Cerebellar nuclear complex (tissue), 1 donor: ENCODE measurements around the gene TRPT1.
"Not testable (repeated sequence)": the region's sequence is repeated elsewhere in the genome, so short reads cannot be mapped to it uniquely, and the experiment has no call there.

Experiments
- DNase-seq, 2 experiments: peaks; one replicate each; lab custom pipeline; 2025; lab: John Stamatoyannopoulos, UW

TRPT1 gene

DNA sequence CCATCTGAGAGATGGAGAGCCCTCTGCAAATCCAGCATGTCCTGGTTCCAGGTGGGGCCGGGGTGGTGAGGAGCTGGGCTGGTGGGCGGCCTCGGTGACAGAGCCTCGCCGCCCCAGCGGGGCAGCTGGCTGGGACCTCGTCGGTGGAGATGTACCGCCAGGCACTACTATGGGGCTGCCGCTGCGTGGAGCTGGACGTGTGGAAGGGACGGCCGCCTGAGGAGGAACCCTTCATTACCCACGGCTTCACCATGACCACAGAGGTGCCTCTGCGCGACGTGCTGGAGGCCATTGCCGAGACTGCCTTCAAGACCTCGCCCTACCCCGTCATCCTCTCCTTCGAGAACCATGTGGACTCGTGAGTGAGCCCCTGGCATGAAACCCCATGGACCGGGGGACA lies 32.4 kb upstream of the TRPT1 start:
- DNase-seq: no peak

DNA sequence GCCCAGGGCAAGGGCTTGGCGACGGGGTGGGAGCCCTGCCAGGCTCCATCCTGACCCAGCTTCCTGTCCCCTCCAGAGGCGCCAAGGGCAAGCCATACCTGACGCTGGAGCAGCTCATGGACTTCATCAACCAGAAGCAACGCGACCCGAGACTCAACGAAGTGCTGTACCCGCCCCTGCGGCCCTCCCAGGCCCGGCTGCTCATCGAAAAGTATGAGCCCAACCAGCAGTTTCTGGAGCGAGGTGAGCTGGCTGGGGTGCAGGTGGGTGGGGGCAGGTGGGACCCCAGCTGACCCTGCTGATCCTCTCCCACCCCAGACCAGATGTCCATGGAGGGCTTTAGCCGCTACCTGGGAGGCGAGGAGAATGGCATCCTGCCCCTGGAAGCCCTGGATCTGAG lies 30.3 kb upstream of the TRPT1 start:
- no peak for DNase-seq

DNA sequence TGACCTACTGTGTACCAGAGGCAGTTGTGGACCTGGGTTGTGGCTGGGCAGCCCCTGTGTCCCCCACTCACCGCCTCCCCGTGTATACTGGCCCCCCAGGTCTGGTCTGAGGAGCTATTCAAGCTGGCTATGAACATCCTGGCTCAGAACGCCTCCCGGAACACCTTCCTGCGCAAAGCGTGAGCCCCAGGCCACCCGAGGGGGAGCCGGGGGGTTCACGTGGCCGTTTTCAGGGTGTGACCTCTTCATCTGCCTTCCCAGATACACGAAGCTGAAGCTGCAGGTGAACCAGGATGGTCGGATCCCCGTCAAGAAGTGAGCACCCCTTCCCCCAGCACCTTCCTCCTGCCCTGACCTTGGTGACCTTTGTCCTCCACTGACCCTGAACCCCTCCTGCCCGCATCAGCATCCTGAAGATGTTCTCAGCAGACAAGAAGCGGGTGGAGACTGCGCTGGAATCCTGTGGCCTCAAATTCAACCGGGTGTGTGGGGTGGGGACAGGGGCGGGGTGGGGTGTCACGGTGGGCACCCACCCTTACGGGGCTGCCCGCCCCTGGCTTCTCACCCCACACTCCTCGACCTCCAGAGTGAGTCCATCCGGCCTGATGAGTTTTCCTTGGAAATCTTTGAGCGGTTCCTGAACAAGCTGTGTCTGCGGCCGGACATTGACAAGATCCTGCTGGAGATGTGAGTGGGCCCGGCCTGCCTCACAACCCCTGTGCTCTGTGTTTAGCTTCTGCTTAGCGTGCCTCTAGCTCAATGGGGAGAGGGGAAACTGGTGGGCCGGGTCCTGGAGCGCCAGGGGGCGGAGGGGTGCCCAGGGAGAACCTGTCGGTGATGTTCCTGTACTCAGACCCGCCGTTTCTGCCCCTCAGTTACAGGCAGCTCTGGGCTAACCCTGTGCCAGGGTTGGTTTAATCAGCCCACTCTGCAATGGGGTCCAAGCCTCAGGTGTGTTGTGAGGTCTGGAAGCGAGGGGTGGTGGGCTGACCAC lies 29.4 kb upstream of the TRPT1 start:
- no peak for DNase-seq

DNA sequence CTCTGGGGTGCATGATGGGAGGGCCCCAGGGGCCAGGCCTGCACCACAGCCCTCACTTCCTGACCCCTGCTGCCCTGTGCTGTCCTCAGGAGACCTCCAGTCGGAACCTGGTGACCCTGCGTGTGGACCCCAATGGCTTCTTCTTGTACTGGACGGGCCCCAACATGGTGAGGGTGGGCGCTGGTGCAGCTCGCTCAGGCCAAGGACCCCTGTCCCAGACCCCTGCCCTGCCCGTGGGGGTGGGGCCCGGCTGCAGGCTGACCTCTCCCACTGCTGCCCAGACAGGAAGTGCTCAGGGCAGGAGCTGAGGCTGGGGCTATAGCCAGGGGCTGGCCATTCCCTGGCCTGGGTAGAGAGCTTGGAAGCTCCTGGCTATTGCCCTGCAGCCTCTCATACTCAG lies 28.3 kb upstream of the TRPT1 start:
- DNase-seq: no peak

DNA sequence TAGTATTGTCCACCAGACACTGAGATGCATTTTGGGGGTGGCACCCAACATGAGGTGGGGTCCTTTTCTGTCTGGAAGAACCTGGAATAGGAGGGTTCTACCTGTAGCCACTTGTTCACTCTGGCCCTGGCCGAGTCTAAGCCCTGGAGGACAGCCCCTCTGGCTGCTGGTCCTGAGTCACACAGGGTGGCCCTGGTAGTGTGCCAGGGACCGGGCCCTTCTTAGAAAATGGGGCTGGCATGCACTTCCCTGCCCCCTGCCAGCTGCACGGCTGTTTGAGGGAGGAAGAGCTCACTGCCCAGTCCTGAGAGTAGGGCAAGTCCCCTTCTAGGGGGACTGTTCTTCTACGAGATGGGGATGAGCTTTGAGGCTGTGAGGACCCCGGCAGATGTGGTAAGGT lies 27.5 kb upstream of the TRPT1 start:
- DNase-seq: no peak

DNA sequence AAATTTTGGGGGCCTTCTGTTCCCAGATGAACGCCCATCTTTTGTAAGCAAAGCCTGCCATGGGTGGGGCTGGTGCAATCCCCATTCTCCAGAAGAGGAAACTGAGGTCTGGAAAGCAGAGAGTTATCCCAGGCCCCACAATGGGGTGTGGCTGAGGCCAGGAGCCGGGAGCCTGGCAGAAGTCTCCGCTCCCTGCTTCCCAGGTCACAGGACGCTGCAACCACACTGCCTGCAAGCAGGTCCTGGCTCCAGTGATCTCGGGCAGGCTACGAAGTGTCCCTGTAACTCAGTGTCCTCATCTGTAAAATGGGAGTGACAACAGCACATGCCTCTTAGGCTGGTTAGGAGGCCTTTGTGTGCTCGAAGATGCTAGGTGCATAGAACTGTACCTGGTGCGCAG lies 27.1 kb upstream of the TRPT1 start:
- DNase-seq: no peak

DNA sequence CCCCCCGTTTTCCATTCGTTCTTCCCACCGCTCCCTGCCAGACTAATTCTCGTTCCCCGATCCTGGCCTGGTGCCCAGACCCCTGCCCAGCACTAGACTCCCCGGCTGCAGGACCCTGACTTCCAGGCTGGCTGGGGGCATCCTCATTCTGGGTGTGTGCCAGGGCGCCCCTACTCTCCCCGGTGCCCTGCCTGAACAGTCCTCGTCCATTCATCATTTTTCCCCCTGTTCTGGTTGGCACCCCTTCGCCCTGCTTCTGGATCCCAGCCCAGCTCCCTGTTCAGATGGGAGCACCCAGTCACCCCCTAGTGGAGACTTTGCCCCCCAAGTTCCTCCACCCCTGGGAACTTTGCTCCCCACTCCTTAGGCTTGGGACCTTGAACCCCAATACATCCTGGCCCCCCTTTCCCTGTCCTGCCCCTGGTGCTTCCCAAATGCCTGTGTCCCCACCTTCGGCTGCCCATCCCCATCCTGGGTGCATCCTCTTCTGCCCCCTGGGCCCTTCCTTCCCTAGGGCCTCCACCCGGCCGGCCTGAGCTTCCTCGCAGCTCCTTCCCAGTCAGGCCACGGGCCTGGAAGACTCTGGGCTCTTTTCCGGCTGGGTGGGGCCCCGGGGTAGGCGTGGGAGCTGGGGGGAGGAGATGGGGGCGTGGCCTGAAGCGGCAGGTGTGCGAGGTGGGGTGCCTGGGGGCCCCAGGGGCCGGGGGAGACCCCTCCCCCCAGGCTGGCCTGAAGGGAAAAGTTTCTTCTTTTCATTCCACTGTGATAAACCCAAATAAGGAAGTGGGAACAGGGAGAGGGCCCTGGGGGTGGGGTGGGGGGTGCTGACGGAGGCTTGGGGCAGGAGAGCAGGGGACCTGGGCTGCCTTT lies 26.3 kb upstream of the TRPT1 start:
- DNase-seq: no peak

DNA sequence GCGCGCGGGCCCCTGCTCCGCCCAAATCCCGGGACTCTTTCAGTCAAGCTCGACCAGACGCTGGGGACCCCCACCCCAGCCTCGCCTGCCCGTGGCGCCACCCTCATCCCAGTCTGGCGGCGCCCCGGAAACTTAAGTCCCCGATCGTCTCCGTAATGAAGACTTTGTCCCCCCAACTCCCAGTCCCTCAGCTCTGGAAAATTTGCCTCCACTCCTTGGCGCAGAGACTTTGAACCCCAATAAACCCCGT lies 25.7 kb upstream of the TRPT1 start:
- no peak for DNase-seq

DNA sequence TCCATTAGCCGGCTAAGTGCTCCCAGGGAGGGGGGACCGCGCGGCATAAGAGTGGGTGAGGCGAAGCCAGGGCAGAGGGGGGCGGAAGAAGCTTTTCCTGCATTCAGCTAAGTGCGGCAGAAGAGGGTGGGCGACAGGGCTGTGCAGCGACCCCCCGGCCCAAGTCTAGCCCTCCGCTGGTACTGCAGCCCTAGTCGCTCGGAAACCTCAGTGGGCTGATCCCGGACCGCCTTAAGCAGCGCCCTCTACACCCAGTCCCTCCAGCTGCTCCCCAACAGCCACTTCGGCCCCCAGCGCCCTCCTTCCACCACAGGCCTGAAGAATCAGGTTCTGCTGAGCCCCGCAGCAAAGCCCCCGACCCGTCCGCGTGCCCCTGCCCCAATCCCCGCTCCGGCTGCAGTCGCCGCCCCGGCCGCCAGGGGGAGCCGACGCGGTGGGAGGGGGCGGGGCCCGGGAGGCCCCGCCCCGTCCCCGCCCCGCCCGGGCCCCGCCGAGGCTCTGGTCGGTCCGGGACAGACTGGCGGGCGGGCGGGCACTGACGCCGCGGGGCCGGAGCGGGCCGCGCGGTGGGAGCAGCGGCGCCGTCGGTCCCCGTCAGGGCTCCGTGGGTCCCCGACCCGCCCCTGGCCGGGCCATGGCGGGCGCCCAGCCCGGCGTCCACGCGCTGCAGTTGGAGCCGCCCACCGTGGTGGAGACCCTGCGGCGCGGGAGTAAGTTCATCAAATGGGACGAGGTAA lies 25.2 kb upstream of the TRPT1 start, which contains the start of gene PLCB3:
TSS of gene PLCB3 (plus strand) at position 515 of the 737 bp plus-strand sequence. CDS start at position 635, 120 bp downstream.
- DNase-seq: no peak

DNA sequence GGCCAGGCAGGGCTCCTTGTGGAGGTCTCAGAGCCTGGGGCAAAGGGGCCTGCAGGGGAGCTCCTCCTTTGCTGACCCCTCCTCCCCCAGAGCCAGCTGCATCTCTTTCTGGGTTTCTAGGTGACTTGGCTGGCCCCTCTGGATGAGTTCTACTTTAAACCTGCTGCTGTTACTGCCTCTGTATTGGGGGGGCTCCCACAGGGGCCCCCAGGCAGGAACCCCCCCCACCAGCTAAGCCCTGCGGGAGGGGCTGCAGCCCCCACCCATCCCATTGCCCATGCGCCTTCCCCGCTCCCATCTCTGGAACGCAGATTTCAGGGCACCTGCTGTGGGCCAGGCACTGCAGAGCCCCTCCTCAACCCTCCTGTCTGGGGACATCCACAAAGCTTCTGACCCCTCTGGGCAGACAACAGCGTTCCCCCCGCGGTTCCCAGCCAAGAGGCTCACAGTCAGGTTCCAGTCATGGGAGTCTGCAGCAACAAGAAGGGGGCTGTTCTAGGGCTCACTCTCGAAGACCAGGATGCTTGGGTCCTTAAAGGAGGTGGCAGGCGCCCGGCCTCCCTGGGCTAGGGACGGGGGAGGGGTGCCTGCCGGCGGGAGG lies 24.5 kb upstream of the TRPT1 start:
- no peak for DNase-seq

DNA sequence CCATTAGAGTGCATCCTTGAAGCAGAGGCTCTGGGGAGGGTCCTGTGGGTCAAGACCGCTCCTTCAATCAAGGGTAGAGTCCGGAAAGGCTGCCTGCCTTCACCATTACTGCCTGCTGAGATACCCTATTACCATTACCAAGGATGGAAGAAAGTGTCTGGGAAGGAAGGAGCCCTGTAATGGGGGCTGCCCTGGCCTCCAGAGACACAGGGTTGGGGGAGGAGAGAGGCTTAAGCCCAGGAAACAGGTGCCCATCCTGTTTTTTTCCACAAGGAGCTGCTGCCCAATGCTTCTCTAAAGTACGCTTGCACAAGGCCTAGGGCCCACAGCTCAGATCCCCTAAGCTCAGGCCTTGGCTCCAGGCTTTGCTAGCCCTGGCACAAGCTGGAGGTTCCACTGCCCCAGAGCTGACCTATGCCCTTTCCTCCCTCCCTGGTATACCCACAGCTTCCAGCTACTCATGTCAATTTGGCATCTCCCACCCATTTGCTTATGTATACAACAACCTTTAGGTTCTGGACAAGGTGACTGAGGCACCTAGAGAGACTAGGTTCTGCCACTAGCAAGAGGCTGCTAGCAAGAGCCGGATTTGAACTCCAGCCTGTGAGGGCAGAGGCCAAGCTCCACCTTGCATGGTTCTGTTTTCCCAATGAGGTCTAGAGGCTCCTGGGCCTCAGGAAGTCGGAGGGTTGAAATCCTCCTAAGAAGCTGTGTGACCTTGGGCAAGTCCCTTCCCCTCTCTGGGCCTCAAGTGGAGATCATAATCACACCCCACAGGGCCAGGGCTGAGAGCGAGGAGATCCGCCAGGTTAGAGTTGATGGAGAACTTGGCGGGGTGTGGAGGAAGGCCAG lies 23.8 kb upstream of the TRPT1 start:
- no peak for DNase-seq

DNA sequence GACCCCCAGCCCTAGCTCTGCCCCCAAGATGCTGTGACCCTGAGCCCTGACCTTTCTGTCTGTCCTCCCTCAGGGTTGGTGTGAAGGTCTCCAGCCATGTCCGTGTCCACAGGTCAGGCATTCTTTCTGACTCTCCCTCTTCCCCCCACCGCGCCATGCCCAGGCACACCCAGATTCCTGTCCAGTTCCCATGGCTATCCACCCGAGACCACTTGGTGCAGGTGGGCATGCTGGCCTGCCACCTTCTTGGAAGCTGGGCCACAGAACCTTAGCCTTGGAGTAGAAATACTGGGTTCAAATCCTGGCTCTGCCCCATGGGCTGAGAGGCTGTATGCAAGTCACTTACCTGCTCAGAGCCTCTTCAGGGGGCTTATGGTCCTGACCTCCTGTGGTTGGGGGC lies 23.1 kb upstream of the TRPT1 start:
- no peak for DNase-seq

DNA sequence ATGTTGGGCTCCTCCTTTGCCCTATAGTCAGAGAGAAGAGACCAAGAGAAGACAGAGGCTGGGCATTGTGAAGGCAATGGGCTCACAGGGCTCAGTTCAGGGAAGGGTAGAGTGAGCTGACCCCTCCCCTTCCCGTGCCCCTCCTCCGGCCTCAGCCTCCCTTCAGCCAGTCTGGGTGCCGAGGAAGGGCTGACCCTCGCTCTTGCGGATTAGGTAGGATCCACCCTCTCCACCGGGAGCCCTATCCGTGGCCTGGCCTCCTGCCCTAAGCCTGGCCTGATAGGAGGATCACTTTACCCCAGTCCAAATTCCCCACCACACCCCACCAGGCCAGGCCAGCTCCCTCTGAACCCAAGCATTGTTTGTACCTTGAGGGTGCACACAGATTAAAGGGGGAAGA lies 22.6 kb upstream of the TRPT1 start:
- DNase-seq: no peak

DNA sequence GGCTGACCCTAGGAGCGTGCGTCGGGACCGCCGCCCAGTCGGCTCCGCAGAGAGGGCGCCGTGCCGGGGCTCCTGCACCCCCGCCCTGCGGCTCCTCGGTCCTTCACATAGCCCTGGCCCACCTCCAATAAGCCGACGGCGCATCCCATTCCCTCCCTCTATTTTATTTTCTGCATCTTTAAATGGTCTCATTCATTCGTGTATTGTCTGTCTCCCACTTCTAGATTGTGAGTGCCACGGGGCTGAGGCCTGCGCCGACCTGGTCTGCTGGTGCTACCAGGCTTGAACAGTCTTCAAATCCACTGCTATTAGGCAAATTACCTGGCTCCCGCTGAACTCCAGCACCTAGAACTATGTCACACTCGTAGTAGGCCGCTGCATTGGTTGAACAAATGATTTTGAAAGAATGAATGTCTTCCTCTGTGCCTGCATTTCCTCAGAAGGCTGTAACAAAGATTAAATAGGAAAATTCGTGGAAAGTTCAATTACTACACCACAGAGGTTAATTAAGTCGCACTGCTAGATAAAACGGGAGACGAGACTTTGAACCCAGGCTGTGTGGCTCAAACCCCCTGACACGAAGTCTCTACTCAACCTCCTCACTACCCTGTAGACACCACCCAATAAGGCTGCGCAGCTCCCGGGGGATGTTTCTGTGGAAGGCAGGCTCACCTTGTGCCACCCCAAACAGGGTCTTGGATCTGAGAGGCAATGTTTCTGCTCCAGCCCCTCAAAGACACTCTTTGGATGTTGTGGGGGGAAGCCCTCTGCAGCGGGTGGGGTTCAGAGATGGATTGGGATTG lies 21.9 kb upstream of the TRPT1 start:
- no peak for DNase-seq

DNA sequence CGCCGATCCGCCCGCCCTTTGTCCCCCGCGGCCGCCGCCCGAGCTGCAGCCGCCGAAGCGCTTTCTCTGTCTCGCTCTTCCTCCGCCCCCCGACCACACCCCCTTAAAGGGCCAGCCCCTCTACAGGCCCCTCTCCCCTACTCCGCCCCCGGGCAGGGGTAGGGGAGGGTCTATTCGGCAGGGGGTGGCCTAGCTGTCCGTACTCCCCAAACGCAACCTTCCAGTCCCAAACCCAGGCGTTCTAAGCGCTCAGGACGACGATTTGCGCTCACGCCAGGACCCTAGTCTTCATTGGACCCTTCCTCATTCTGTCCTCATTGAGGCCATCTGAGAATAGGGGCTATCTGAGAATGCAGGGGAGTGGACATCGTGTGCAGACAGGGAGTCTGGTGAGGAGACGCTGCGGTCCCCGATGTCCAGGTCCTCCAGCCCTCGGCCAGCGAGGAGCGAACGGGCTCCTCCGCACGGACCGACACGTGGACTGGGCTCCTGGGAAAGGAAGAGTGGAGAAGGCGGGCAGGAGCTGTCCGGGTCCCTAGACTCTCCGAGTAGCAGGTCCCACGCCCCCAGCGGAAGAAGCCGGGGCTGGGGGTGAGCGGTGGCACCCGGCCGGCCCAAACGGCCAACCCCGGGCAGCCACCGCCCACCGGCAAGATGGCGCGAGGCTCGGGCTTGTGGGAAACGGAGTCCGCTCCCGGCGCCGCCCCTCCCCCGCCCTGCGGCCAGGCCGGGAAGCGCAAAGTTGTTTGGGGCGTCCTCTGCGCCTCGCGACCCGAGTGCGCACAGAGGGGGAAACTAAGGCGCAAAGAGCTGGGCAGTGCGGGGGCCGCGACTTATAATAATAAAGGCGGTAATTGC lies 21.1 kb upstream of the TRPT1 start, which contains the start of gene PPP1R14B:
TSS of gene PPP1R14B (minus strand) at position 73 of the 858 bp plus-strand sequence. CDS start 270 bp downstream, outside the sequence.
- peak in 1 of 2 experiments; percentile 24 for DNase-seq

DNA sequence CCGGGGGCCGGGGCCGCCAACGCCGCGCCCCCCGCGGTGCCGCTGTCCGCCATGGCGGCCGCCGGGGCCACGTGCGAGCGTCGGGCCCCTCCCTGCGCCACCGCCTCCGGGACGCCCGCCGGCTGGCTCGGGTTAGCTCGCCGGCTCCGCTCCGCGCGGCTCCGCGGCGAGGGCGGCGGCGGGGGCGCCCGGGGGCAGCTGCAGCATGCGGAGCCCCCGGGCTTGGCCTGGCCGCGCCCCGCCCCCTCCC lies 20.6 kb upstream of the TRPT1 start:
- DNase-seq: not testable (repeated sequence)

DNA sequence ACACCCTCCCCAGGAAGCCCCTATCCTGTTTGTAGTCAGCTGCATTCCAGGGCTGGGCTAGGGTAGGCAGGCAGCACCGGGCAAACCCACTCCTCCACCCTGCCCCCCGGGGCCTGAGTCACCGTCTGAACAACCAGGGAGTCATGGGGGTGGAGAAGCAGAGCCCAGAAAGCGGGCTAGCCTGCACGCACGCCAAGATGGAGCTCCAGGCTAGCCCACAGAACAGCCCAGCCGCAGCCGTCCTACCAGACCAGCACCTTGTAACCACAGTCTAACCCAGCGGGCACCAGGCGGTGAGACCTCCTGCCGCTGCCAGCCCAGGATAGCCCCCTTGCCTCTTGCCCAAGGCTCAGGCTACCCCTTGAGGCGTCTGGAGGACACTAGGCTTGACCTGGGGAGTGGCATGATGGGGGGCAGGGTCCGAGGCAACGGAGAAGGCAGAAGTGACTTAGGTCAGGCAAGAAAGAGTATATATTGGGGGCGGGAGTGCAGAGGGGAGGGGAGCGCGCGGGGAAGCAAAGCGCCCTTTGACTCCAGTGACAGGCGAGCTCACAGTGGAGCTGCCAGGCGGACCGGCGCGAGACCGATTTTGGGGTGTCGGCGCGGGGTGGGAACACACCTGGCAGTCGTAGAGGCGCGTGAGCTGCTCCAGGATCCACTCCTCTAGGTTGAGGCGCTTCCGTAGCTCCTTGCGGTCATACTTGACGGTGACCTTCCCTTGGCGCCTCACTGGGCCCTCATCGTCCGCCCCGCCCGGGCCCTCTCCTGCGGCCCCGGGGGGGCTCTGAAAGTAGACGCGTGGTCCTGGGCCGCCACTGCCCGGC lies 20.0 kb upstream of the TRPT1 start:
- no peak for DNase-seq

DNA sequence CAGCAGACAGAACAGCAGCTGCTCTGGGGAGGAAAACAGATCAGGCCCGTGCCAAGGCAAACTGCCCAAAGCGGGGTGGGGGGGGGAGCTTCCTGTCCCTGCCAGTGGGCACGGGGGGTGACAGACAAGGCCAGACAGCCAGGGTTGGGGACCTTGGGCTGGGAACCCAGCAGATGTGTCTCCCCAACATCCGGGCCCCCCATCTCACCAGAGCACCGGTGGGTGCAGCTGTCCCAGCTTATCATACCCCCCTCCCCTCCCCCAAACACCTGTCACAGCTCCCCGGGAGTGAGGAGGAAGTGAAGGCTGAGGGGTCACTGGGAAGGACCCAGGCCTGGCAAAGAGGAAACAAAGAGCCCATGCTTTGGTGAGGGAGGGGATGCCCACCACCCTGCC lies 19.4 kb upstream of the TRPT1 start:
- no peak for DNase-seq
